Measurements from ENCODE around the gene THAP7. TPM values are rescaled to one million over a fixed set of nuclear protein-coding genes. Genes with fewer than 3 reads are reported as not detected.

THAP7 gene
- total and polyA plus RNA-seq, 2 of the 13 experiments (the other 11 are each of a cell fraction or from before 2014, with no cell fraction given), result 13.0 to 25.5 TPM

DNA sequence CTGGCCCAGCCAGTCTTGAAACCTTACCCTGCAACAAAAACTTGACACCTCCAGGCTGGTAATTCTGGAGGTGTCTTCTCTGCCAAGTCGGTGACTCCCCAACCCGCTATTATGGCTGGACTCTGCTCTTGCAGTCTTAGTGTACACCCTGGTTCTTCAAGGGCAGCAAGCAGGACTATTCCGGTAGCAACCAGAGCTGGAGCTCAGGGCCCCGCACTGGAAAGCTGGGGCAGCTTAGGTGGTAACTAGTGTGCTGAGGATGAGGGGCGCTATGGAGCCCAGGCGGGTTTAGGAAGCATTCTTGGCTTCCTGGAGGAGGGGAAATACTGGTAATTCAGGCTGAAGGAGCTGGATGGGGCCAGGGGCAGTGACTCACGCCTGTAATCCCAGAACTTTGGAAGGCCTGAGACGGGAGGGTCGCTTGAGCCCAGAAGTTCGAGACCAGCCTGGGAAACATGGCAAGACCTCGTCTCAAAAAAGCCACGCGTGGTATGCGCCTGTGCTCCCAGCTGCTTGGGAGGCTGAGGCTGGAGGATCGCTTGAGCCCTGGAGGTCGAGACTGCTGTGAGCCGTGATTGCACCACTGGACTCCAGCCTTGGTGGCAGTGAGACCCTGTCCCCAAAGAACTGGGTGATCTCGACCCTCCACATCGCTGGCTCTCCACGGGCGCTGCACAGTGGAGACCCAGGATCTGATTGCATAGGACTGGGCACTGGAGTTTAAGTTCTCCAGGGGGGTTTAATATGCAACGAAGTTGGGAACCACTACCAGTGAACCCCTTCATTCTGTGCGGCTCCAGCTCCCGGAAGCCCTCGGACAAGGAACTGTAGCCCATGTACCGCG, 45.4 kb downstream of the THAP7 start (continued):
- TF ChIP-seq TCF12 (IDR thresholded peaks at IDR 0.05), result no peak
- TF ChIP-seq TCF12 (CRISPR knock-in tag; IDR thresholded peaks at IDR 0.05), result 0 out of 2 replicates have a peak, but pooled peaks have one; percentile 11
- TF ChIP-seq, protein P1, sequence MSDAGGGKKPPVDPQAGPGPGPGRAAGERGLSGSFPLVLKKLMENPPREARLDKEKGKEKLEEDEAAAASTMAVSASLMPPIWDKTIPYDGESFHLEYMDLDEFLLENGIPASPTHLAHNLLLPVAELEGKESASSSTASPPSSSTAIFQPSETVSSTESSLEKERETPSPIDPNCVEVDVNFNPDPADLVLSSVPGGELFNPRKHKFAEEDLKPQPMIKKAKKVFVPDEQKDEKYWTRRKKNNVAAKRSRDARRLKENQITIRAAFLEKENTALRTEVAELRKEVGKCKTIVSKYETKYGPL (CRISPR knock-in tag; IDR thresholded peaks at IDR 0.05), result no peak
- TF ChIP-seq, protein P2, sequence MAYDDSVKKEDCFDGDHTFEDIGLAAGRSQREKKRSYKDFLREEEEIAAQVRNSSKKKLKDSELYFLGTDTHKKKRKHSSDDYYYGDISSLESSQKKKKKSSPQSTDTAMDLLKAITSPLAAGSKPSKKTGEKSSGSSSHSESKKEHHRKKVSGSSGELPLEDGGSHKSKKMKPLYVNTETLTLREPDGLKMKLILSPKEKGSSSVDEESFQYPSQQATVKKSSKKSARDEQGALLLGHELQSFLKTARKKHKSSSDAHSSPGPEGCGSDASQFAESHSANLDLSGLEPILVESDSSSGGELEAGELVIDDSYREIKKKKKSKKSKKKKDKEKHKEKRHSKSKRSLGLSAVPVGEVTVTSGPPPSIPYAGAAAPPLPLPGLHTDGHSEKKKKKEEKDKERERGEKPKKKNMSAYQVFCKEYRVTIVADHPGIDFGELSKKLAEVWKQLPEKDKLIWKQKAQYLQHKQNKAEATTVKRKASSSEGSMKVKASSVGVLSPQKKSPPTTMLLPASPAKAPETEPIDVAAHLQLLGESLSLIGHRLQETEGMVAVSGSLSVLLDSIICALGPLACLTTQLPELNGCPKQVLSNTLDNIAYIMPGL (CRISPR knock-in tag; IDR thresholded peaks at IDR 0.05; ENCODE audit: borderline replicate concordance in 1 of 2, low read depth in 1 of 2), result peak; percentile 25 to 76; a peak in 3 of 4 replicates
- TF ChIP-seq, protein P3, sequence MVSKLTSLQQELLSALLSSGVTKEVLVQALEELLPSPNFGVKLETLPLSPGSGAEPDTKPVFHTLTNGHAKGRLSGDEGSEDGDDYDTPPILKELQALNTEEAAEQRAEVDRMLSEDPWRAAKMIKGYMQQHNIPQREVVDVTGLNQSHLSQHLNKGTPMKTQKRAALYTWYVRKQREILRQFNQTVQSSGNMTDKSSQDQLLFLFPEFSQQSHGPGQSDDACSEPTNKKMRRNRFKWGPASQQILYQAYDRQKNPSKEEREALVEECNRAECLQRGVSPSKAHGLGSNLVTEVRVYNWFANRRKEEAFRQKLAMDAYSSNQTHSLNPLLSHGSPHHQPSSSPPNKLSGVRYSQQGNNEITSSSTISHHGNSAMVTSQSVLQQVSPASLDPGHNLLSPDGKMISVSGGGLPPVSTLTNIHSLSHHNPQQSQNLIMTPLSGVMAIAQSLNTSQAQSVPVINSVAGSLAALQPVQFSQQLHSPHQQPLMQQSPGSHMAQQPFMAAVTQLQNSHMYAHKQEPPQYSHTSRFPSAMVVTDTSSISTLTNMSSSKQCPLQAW (CRISPR knock-in tag; IDR thresholded peaks at IDR 0.05), result 0 out of 2 replicates have a peak, but pooled peaks have one; percentile 34
- TF ChIP-seq ZNF180 (CRISPR knock-in tag; IDR thresholded peaks at IDR 0.05; ENCODE audit: borderline replicate concordance, low read depth), result no peak
- no peak for TF ChIP-seq RBFOX2 (IDR thresholded peaks at IDR 0.05; ENCODE audit: low read depth, low read length)
- TF ChIP-seq MED1 (CRISPR knock-in tag; IDR thresholded peaks at IDR 0.05), result 0 out of 2 replicates have a peak, but pooled peaks have one; percentile 38
- TF ChIP-seq SOX6 (IDR thresholded peaks at IDR 0.05), result no peak
- TF ChIP-seq SOX6 (CRISPR knock-in tag; IDR thresholded peaks at IDR 0.05), result peak; percentile 34
- TF ChIP-seq ZBTB38 (CRISPR knock-in tag; IDR thresholded peaks at IDR 0.05), result 0 out of 2 replicates have a peak, but pooled peaks have one; percentile 26
- no peak for TF ChIP-seq SOX13 (IDR thresholded peaks at IDR 0.05)
- no peak; a peak in 1 of 4 replicates for TF ChIP-seq SOX13 (CRISPR knock-in tag; conservative IDR thresholded peaks at IDR 0.05 in 1 of 2, IDR thresholded peaks at IDR 0.05 in 1 of 2)
- 0 out of 2 replicates have a peak, but pooled peaks have one; percentile 73 for TF ChIP-seq SSRP1 (CRISPR knock-in tag; IDR thresholded peaks at IDR 0.05)
- peak; percentile 54; the same call in 1 of the 2 replicates for TF ChIP-seq KDM2A (CRISPR knock-in tag; IDR thresholded peaks at IDR 0.05; ENCODE audit: borderline replicate concordance, low read depth)
- TF ChIP-seq SP5 (CRISPR knock-in tag; IDR thresholded peaks at IDR 0.05; ENCODE audit: borderline replicate concordance, low read depth), result 0 out of 2 replicates have a peak, but pooled peaks have one; percentile 8
- 0 out of 2 replicates have a peak, but pooled peaks have one; percentile 22 for TF ChIP-seq ZSCAN25 (CRISPR knock-in tag; IDR thresholded peaks at IDR 0.05)
- no peak for TF ChIP-seq MED8 (CRISPR knock-in tag; IDR thresholded peaks at IDR 0.05; ENCODE audit: insufficient replicate concordance)
- 0 out of 2 replicates have a peak, but pooled peaks have one; percentile 47 for TF ChIP-seq ELF4 (CRISPR knock-in tag; IDR thresholded peaks at IDR 0.05; ENCODE audit: borderline replicate concordance)
- TF ChIP-seq ZNF589 (CRISPR knock-in tag; conservative IDR thresholded peaks at IDR 0.05), result peak; percentile 26; the same call in 1 of the 2 replicates
- no peak for TF ChIP-seq TOE1 (CRISPR knock-in tag; IDR thresholded peaks at IDR 0.05)
- TF ChIP-seq MLLT10 (CRISPR knock-in tag; IDR thresholded peaks at IDR 0.05), result no peak
- no peak for TF ChIP-seq ZFP36L2 (CRISPR knock-in tag; IDR thresholded peaks at IDR 0.05)
- no peak for TF ChIP-seq RXRA (CRISPR knock-in tag; IDR thresholded peaks at IDR 0.05)
- 0 out of 2 replicates have a peak, but pooled peaks have one; percentile 8 for TF ChIP-seq ZNF468 (CRISPR knock-in tag; IDR thresholded peaks at IDR 0.05)
- 0 out of 2 replicates have a peak, but pooled peaks have one; percentile 58 for TF ChIP-seq ZNF616 (CRISPR knock-in tag; IDR thresholded peaks at IDR 0.05; ENCODE audit: low read depth)
- 0 out of 2 replicates have a peak, but pooled peaks have one; percentile 34 for TF ChIP-seq SMAD3 (CRISPR knock-in tag; IDR thresholded peaks at IDR 0.05)
